Measurements from ENCODE around the gene AMDHD1.
"Not testable (repeated sequence)": the region's sequence is repeated elsewhere in the genome, so short reads cannot be mapped to it uniquely, and the experiment has no call there.

The AMDHD1 gene

DNA sequence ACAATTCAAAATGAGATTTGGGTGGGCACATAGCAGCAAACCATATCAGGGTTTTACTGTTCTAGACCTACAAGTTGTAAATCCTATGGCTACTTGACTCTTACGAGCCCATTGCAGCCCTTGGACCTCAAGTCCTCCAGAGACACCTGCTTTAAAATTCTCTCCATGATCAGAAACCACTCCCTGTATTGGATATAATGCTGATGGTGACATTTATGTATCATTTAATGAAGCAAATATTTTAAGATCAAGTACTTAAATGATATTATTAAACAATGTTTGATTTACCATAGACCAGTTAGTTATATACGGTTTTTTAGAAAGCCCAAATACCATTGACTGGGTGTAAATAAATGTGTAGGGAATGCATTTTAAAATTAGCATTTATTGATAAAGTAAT lies 24.2 kb downstream of the AMDHD1 start:
- DNase-seq (ENCODE audit: insufficient read length): no peak
- no peak for TF ChIP-seq POLR2AphosphoS5 (IDR thresholded peaks at IDR 0.05; ENCODE audit: low read depth, low read length)
- TF ChIP-seq TAF1 (IDR thresholded peaks at IDR 0.05; ENCODE audit: borderline replicate concordance, low read depth, low read length): no peak
- TF ChIP-seq POLR2A (IDR thresholded peaks at IDR 0.05; ENCODE audit: low read depth, low read length): no peak
- FAIRE-seq: no peak

DNA sequence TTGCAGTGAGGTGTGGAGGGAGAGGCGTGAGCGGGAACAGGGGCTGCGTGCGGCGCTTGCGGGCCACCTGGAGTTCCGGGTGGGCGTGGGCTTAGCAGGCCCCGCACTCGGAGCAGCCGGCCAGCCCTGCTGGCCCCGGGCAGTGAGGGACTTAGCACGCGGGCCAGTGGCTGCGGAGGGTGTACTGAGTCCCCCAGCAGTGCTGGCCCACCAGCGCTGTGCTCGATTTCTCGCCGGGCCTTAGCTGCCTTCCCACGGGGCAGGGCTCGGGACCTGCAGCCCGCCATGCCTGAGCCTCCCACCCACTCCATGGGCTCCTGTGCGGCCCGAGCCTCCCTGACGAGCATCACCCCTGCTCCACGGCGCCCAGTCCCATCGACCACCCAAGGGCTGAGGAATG lies 26.0 kb downstream of the AMDHD1 start:
- not testable (repeated sequence) for DNase-seq (ENCODE audit: insufficient read length); FAIRE-seq

- TF ChIP-seq TAF1 (IDR thresholded peaks at IDR 0.05; ENCODE audit: borderline replicate concordance, low read depth, low read length) (no peak), POLR2A (IDR thresholded peaks at IDR 0.05; ENCODE audit: low read depth, low read length) (no peak), POLR2AphosphoS5 (IDR thresholded peaks at IDR 0.05; ENCODE audit: low read depth, low read length) (no peak)
- no peak for DNase-seq (ENCODE audit: insufficient read length)
Measured at GRCh38 chr12:95970905-95971304, 27.8 kb downstream of the AMDHD1 start.

GRCh38 chr12:95972832-95973456 lies 29.8 kb downstream of the AMDHD1 start:
- FAIRE-seq (no peak), DNase-seq (ENCODE audit: insufficient read length) (no peak)
- TF ChIP-seq POLR2AphosphoS5 (IDR thresholded peaks at IDR 0.05; ENCODE audit: low read depth, low read length) (no peak), TAF1 (IDR thresholded peaks at IDR 0.05; ENCODE audit: borderline replicate concordance, low read depth, low read length) (no peak), POLR2A (IDR thresholded peaks at IDR 0.05; ENCODE audit: low read depth, low read length) (no peak)

More at GRCh38 chr12:95970905-95971304, 27.8 kb downstream of the AMDHD1 start:
- FAIRE-seq: no peak

GRCh38 chr12:95974358-95974757 lies 31.2 kb downstream of the AMDHD1 start:
- TF ChIP-seq TAF1 (IDR thresholded peaks at IDR 0.05; ENCODE audit: borderline replicate concordance, low read depth, low read length) (no peak), POLR2AphosphoS5 (IDR thresholded peaks at IDR 0.05; ENCODE audit: low read depth, low read length) (no peak), POLR2A (IDR thresholded peaks at IDR 0.05; ENCODE audit: low read depth, low read length) (no peak)
- no peak for DNase-seq (ENCODE audit: insufficient read length)
- no peak for FAIRE-seq

DNA sequence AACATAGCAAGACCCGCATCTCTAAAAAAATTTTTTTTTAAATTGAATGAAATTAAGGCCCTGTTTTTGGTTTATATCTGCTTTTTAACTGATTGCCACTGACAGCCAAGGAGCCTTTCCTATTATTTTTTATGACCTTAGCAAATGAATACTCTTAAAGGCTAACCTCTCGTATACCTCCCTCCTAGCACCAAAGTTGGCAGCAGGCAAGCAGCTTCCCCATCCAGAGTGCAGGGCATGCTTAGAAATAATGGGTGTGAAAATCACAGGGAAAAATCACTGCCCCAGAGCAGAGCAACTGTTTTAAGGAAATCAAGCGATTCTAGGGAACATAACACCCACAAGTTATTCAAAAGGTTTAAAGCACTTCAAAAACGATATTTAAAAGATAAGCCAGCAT lies 32.4 kb downstream of the AMDHD1 start:
- TF ChIP-seq POLR2A (IDR thresholded peaks at IDR 0.05; ENCODE audit: low read depth, low read length): no peak
- no peak for TF ChIP-seq POLR2AphosphoS5 (IDR thresholded peaks at IDR 0.05; ENCODE audit: low read depth, low read length)
- TF ChIP-seq TAF1 (IDR thresholded peaks at IDR 0.05; ENCODE audit: borderline replicate concordance, low read depth, low read length): no peak
- DNase-seq (ENCODE audit: insufficient read length) (no peak), FAIRE-seq (no peak)

- DNase-seq (ENCODE audit: insufficient read length) (no peak), FAIRE-seq (no peak)
- TF ChIP-seq POLR2A (IDR thresholded peaks at IDR 0.05; ENCODE audit: low read depth, low read length): no peak
- no peak for TF ChIP-seq TAF1 (IDR thresholded peaks at IDR 0.05; ENCODE audit: borderline replicate concordance, low read depth, low read length)
- no peak for TF ChIP-seq POLR2AphosphoS5 (IDR thresholded peaks at IDR 0.05; ENCODE audit: low read depth, low read length)
Measured at GRCh38 chr12:95976416-95976832, 33.3 kb downstream of the AMDHD1 start.

- TF ChIP-seq POLR2A (IDR thresholded peaks at IDR 0.05; ENCODE audit: low read depth, low read length) (no peak), POLR2AphosphoS5 (IDR thresholded peaks at IDR 0.05; ENCODE audit: low read depth, low read length) (no peak), TAF1 (IDR thresholded peaks at IDR 0.05; ENCODE audit: borderline replicate concordance, low read depth, low read length) (no peak)
- DNase-seq (ENCODE audit: insufficient read length): no peak
- no peak for FAIRE-seq
Measured at GRCh38 chr12:95977764-95978305, 34.7 kb downstream of the AMDHD1 start.

- TF ChIP-seq TAF1 (IDR thresholded peaks at IDR 0.05; ENCODE audit: borderline replicate concordance, low read depth, low read length) (no peak), POLR2A (IDR thresholded peaks at IDR 0.05; ENCODE audit: low read depth, low read length) (no peak), POLR2AphosphoS5 (IDR thresholded peaks at IDR 0.05; ENCODE audit: low read depth, low read length) (no peak)
- no peak for FAIRE-seq
- DNase-seq (ENCODE audit: insufficient read length): no peak
Measured at GRCh38 chr12:95978351-95978750, 35.2 kb downstream of the AMDHD1 start.

DNA sequence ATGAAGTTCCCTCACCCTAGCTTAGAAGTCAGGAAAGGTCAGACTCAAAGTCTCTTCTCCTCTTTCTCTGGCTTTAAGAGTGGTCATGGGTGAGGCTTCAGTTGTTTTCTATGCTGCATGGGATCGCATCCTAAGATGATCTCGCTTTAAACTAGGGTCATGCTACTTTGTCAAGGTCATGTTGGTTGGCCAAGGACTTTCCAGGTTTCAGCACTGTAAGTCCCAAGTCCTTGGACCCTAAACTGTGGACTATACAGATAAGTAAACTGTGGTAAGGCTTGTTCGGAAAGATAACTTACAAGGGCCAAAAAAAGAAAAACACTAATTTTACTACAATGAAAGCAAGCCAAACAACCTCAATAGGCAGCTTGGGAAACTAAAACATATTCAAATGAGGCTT lies 35.6 kb downstream of the AMDHD1 start:
- FAIRE-seq: no peak
- TF ChIP-seq TAF1 (IDR thresholded peaks at IDR 0.05; ENCODE audit: borderline replicate concordance, low read depth, low read length) (no peak), POLR2AphosphoS5 (IDR thresholded peaks at IDR 0.05; ENCODE audit: low read depth, low read length) (no peak), POLR2A (IDR thresholded peaks at IDR 0.05; ENCODE audit: low read depth, low read length) (no peak)
- DNase-seq (ENCODE audit: insufficient read length): no peak

- FAIRE-seq: no peak
- no peak for DNase-seq (ENCODE audit: insufficient read length)
- TF ChIP-seq POLR2AphosphoS5 (IDR thresholded peaks at IDR 0.05; ENCODE audit: low read depth, low read length) (no peak), TAF1 (IDR thresholded peaks at IDR 0.05; ENCODE audit: borderline replicate concordance, low read depth, low read length) (no peak), POLR2A (IDR thresholded peaks at IDR 0.05; ENCODE audit: low read depth, low read length) (no peak)
Measured at GRCh38 chr12:95980437-95980836, 37.3 kb downstream of the AMDHD1 start.

DNA sequence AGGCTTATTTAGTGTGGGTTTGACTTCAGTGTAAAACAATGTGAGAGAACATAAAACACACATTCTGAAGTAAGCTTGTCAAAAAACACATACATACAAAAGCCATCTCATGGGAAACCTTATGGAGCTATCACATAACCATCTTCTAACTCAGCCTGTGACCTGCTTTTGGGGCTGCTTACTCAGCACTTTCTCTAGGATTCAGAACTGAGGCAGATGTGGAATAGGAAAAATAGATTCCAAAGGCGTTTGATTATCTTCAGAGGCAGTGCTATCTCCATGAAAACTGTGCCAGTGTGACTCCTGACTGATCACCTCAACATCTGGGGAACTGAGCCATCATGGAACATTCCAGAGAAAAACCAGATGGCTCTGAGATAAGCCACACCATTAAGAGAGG lies 39.5 kb downstream of the AMDHD1 start:
- TF ChIP-seq TAF1 (IDR thresholded peaks at IDR 0.05; ENCODE audit: borderline replicate concordance, low read depth, low read length) (no peak), POLR2A (IDR thresholded peaks at IDR 0.05; ENCODE audit: low read depth, low read length) (no peak), POLR2AphosphoS5 (IDR thresholded peaks at IDR 0.05; ENCODE audit: low read depth, low read length) (no peak)
- FAIRE-seq (no peak), DNase-seq (ENCODE audit: insufficient read length) (no peak)

Data from GM12892 (cell line).